ENCODE measurements around the gene LYRM2.

Gene LYRM2

DNA sequence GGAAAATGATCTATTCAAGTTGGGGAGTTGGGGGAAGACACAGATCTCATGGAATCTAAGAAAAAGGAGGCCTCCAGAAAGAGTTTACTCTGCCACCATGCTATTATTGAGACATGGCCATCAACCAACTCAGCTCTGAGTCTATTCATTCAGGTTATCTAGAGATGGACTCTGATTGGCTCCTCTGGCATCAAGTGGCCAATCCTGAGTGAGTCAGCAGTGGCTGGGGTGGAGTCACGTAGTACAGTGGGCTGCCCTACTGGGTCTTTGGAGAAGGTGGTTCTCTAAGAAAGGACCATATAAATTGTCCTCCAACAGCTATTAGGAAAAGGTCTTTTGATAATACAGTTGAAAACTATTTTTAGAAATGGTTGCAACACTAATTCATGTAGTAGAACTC, 42.1 kb downstream of the LYRM2 start:
- H3K4me1 ChIP-seq (ENCODE audit: control insufficient read depth, insufficient read depth, low read length, poor library complexity, severe bottlenecking) = no peaks in the 10 kb centered on the region
- no peak overlapping the region for H3K27ac ChIP-seq (ENCODE audit: low read depth, low read length, severe bottlenecking)
- 100% methylated on average over 1 of the region's 1 CpG; no CpG with 5 or more reads in 1 of the 2 experiments for WGBS, 2 experiments (ENCODE audit: insufficient coverage in 2 of 2)
- H3K9me3 ChIP-seq (ENCODE audit: control insufficient read depth, low read length) = no peaks in the 10 kb centered on the region
- no peaks in the 10 kb centered on the region for H3K36me3 ChIP-seq (ENCODE audit: control insufficient read depth, insufficient read depth, low read length)
- no peak overlapping the region for H3K4me3 ChIP-seq (ENCODE audit: extremely low read depth, insufficient read depth, low read length, poor library complexity, severe bottlenecking)

DNA sequence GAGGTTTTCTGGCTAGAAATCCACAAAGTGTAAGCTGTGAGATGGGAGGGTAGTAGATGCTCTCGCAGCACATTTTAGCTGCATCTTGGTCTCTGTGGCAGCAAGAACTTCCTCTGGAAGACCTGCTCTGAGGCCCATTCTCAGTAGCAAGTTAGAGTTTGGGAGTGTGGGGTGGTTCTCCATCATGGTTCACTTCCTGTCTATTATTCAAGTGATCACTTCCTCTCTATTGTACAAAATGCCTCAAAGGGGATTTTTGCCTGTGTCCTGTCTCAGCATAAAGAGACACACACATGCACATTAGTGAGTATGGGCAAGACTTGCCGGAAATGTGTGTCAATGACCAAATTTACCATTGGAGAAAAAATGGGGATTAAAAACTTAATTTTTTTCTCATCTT, 42.5 kb downstream of the LYRM2 start:
- Histone ChIP-seq H3K4me3 (ENCODE audit: extremely low read depth, insufficient read depth, low read length, poor library complexity, severe bottlenecking) (no peak overlapping the region), H3K4me1 (ENCODE audit: control insufficient read depth, insufficient read depth, low read length, poor library complexity, severe bottlenecking) (no peaks in the 10 kb centered on the region), H3K9me3 (ENCODE audit: control insufficient read depth, low read length) (no peaks in the 10 kb centered on the region), H3K36me3 (ENCODE audit: control insufficient read depth, insufficient read depth, low read length) (no peaks in the 10 kb centered on the region), H3K27ac (ENCODE audit: low read depth, low read length, severe bottlenecking) (no peak overlapping the region)
- WGBS, 2 experiments (ENCODE audit: insufficient coverage in 2 of 2) = 83 to 100% methylated on average over 1 of the region's 2 CpGs

- peaks cover 6% of the 10 kb centered on the region for H3K4me1 ChIP-seq (ENCODE audit: control insufficient read depth, insufficient read depth, low read length, poor library complexity, severe bottlenecking)
- H3K4me3 ChIP-seq (ENCODE audit: extremely low read depth, insufficient read depth, low read length, poor library complexity, severe bottlenecking) = no peak overlapping the region
- H3K9me3 ChIP-seq (ENCODE audit: control insufficient read depth, low read length) = no peaks in the 10 kb centered on the region
- H3K27ac ChIP-seq (ENCODE audit: low read depth, low read length, severe bottlenecking) = no peak overlapping the region
- 94 to 96% methylated on average over 4 of the region's 4 CpGs for WGBS, 2 experiments (ENCODE audit: insufficient coverage in 2 of 2)
- no peaks in the 10 kb centered on the region for H3K36me3 ChIP-seq (ENCODE audit: control insufficient read depth, insufficient read depth, low read length)
Observed at GRCh38 chr6:89591745-89592144, 46.8 kb downstream of the LYRM2 start.

DNA sequence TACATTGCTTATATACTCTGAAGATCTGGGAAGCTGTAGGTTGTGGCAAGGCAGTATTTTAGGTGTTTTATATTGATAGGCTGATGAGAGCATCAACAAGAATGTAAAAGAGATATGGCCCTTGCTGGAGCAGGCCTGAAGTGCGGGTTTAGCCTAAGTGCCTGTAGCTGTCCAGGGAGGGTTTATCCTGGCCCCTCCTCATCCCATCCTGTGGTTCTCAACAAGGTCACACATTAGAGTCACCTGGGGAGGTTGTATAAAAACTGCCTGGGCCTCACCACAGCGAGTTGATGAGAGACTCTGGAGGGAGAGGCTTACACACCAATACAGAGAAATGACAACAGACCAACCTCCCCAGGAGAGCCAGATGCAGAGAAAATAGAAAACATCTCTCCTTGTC, 48.4 kb downstream of the LYRM2 start:
- Histone ChIP-seq H3K4me1 (ENCODE audit: control insufficient read depth, insufficient read depth, low read length, poor library complexity, severe bottlenecking) (peaks cover 6% of the 10 kb centered on the region), H3K9me3 (ENCODE audit: control insufficient read depth, low read length) (no peaks in the 10 kb centered on the region), H3K36me3 (ENCODE audit: control insufficient read depth, insufficient read depth, low read length) (no peaks in the 10 kb centered on the region), H3K27ac (ENCODE audit: low read depth, low read length, severe bottlenecking) (no peak overlapping the region), H3K4me3 (ENCODE audit: extremely low read depth, insufficient read depth, low read length, poor library complexity, severe bottlenecking) (no peak overlapping the region)
- no CpG with 5 or more reads among the region's 2 CpGs for WGBS, 2 experiments (ENCODE audit: insufficient coverage in 2 of 2)

- H3K4me3 ChIP-seq (ENCODE audit: extremely low read depth, insufficient read depth, low read length, poor library complexity, severe bottlenecking) = no peak overlapping the region
- 69% methylated on average over 4 to 6 of the region's 7 CpGs for WGBS, 2 experiments (ENCODE audit: insufficient coverage in 2 of 2)
- no peak overlapping the region for H3K27ac ChIP-seq (ENCODE audit: low read depth, low read length, severe bottlenecking)
- no peaks in the 10 kb centered on the region for H3K36me3 ChIP-seq (ENCODE audit: control insufficient read depth, insufficient read depth, low read length)
- no peaks in the 10 kb centered on the region for H3K9me3 ChIP-seq (ENCODE audit: control insufficient read depth, low read length)
- peaks cover 11% of the 10 kb centered on the region for H3K4me1 ChIP-seq (ENCODE audit: control insufficient read depth, insufficient read depth, low read length, poor library complexity, severe bottlenecking)
Observed at GRCh38 chr6:89589297-89590025, 49.1 kb downstream of the LYRM2 start.

- Histone ChIP-seq H3K36me3 (ENCODE audit: control insufficient read depth, insufficient read depth, low read length) (no peaks in the 10 kb centered on the region), H3K9me3 (ENCODE audit: control insufficient read depth, low read length) (no peaks in the 10 kb centered on the region), H3K4me1 (ENCODE audit: control insufficient read depth, insufficient read depth, low read length, poor library complexity, severe bottlenecking) (peaks cover 13% of the 10 kb centered on the region), H3K4me3 (ENCODE audit: extremely low read depth, insufficient read depth, low read length, poor library complexity, severe bottlenecking) (no peak overlapping the region), H3K27ac (ENCODE audit: low read depth, low read length, severe bottlenecking) (no peak overlapping the region)
- no CpG with 5 or more reads among the region's 1 CpG for WGBS, 2 experiments (ENCODE audit: insufficient coverage in 2 of 2)
Observed at GRCh38 chr6:89585154-89585553, 53.4 kb downstream of the LYRM2 start.

DNA sequence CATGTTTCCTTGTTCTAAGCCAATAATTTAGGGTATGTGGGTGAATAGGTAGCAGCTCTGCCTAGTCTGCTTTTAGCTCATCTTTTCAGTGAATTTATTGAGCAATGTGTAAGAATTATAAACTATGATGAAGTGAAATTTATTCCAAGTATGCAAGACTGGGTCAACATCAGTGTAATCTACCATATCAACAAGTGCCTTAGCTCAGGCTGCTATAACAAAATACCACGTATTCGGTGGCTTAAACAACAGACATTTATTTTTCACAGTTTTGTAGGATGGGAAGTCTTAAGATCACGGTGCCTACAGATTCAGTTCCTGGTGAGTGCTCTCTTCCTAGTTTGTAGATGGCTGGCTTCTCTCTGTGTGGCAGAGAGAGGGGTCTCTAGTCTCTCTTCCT, 54.0 kb downstream of the LYRM2 start:
- Histone ChIP-seq H3K9me3 (ENCODE audit: control insufficient read depth, low read length) (no peaks in the 10 kb centered on the region), H3K36me3 (ENCODE audit: control insufficient read depth, insufficient read depth, low read length) (no peaks in the 10 kb centered on the region), H3K27ac (ENCODE audit: low read depth, low read length, severe bottlenecking) (no peak overlapping the region), H3K4me1 (ENCODE audit: control insufficient read depth, insufficient read depth, low read length, poor library complexity, severe bottlenecking) (peaks cover 10% of the 10 kb centered on the region), H3K4me3 (ENCODE audit: extremely low read depth, insufficient read depth, low read length, poor library complexity, severe bottlenecking) (no peak overlapping the region)
- 86% methylated on average over 1 of the region's 3 CpGs; no CpG with 5 or more reads in 1 of the 2 experiments for WGBS, 2 experiments (ENCODE audit: insufficient coverage in 2 of 2)

- no peak overlapping the region for H3K4me3 ChIP-seq (ENCODE audit: extremely low read depth, insufficient read depth, low read length, poor library complexity, severe bottlenecking)
- no peaks in the 10 kb centered on the region for H3K36me3 ChIP-seq (ENCODE audit: control insufficient read depth, insufficient read depth, low read length)
- 100% methylated on average over 1 of the region's 2 CpGs for WGBS, 2 experiments (ENCODE audit: insufficient coverage in 2 of 2)
- H3K27ac ChIP-seq (ENCODE audit: low read depth, low read length, severe bottlenecking) = no peak overlapping the region
- H3K9me3 ChIP-seq (ENCODE audit: control insufficient read depth, low read length) = no peaks in the 10 kb centered on the region
- H3K4me1 ChIP-seq (ENCODE audit: control insufficient read depth, insufficient read depth, low read length, poor library complexity, severe bottlenecking) = peaks cover 7% of the 10 kb centered on the region
Observed at GRCh38 chr6:89583559-89583958, 55.0 kb downstream of the LYRM2 start.

DNA sequence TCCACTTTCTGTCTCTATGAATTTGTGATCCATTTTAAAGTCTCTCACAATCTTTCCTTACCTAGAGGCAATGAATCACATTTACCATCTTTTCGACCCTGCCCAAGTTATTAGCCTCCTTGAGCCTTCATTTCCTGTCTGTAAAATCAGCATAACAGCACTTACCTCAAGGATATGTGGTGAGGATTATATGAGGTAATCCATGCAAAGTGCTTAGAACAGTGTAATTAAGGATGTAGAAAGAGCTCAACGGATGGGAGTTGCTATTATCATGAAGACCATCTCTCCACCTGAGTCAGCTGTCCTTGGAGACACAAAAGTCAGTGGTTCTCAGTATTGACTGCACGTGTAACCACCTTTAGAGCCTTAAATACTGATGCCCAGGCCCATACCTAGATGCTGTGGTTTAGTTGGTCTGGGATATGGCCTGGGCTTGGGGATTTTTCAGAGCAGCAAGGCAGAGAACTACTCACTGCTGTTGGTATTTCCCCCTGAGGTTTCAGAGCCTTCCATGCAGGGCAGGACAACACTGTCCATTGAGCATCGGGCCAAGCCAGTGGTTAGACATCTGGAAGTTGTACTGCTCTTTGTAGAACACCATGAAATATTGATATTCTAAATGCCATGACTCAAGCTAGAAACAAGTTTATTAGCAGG, 55.8 kb downstream of the LYRM2 start:
- Histone ChIP-seq H3K36me3 (ENCODE audit: control insufficient read depth, insufficient read depth, low read length) (no peaks in the 10 kb centered on the region), H3K4me1 (ENCODE audit: control insufficient read depth, insufficient read depth, low read length, poor library complexity, severe bottlenecking) (peaks cover 7% of the 10 kb centered on the region), H3K27ac (ENCODE audit: low read depth, low read length, severe bottlenecking) (no peak overlapping the region), H3K4me3 (ENCODE audit: extremely low read depth, insufficient read depth, low read length, poor library complexity, severe bottlenecking) (no peak overlapping the region), H3K9me3 (ENCODE audit: control insufficient read depth, low read length) (no peaks in the 10 kb centered on the region)
- 100% methylated on average over 2 to 3 of the region's 4 CpGs for WGBS, 2 experiments (ENCODE audit: insufficient coverage in 2 of 2)

DNA sequence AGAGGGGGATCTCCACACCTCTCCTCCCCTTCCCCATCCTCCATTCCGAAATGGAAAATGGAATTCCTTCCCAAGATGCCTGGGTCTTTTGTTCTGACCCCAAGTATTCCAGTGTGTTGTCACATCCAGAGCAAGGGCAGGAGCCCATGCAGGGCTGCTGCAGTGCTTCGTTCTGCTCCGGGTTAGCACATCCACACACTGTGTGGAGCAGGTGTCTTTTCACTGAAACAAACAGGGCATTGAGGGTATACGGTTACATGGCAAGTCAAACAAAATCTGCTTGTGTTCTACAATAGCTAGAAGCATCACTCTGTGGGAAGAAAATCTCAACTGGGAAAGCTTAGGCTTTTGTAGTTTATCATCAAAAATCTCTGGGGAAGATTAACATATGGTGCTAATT, 56.9 kb downstream of the LYRM2 start:
- Histone ChIP-seq H3K36me3 (ENCODE audit: control insufficient read depth, insufficient read depth, low read length) (no peaks in the 10 kb centered on the region), H3K4me3 (ENCODE audit: extremely low read depth, insufficient read depth, low read length, poor library complexity, severe bottlenecking) (no peak overlapping the region), H3K27ac (ENCODE audit: low read depth, low read length, severe bottlenecking) (no peak overlapping the region), H3K9me3 (ENCODE audit: control insufficient read depth, low read length) (no peaks in the 10 kb centered on the region), H3K4me1 (ENCODE audit: control insufficient read depth, insufficient read depth, low read length, poor library complexity, severe bottlenecking) (peaks cover 7% of the 10 kb centered on the region)
- WGBS, 2 experiments (ENCODE audit: insufficient coverage in 2 of 2) = 75 to 80% methylated on average over 3 to 4 of the region's 4 CpGs

DNA sequence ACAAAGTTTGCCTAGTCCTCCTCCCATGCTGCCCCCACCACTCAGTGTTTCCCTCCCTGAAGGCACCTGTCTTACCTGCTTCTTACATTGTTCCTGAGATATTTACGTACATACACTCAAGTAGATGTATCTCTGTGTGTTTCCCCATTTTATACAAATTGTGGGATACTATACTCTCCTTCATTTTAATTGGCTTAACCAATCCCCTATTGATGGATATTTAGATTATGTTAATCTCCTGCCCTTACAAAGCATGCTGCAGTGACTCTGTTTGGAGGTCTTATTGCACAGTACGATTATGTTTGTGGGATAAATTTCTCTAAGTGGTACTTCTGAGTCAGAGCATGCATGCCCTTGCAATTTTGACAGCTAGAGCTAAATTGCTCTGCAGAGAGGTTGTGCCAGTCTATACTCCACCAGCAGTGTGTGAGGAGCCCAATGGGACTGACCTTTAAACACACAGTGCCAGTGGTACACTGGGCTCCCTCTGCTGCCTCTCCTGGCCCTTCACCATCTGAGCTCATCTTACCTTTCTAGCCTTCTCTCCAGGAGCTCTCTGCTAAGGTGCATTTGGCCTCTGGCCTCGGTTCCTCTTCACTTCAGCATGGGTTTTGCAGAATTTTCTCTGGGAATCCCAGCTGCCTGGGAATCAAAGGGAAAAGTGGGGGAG, 57.4 kb downstream of the LYRM2 start:
- Histone ChIP-seq H3K4me3 (ENCODE audit: extremely low read depth, insufficient read depth, low read length, poor library complexity, severe bottlenecking) (no peak overlapping the region), H3K9me3 (ENCODE audit: control insufficient read depth, low read length) (no peaks in the 10 kb centered on the region), H3K27ac (ENCODE audit: low read depth, low read length, severe bottlenecking) (no peak overlapping the region), H3K36me3 (ENCODE audit: control insufficient read depth, insufficient read depth, low read length) (no peaks in the 10 kb centered on the region), H3K4me1 (ENCODE audit: control insufficient read depth, insufficient read depth, low read length, poor library complexity, severe bottlenecking) (peaks cover 7% of the 10 kb centered on the region)
- WGBS, 2 experiments (ENCODE audit: insufficient coverage in 2 of 2) = 80 to 90% methylated on average over 1 to 2 of the region's 3 CpGs

Data from mesodermal cell (in vitro differentiated cells).